Pancreas (tissue), 10 donors: Measurements from ENCODE around the gene EIF4E1B. TPM values are rescaled to one million over a fixed set of nuclear protein-coding genes. Genes with fewer than 3 reads are reported as not detected.

ENCODE experiments used
- ATAC-seq, 4 donors: fragments of 200-7000 bp; cut with Tn5 transposase; one replicate each; pipeline versions ENCODE4 v1.8.0 to v1.9.1; 2020; ENCODE audit warnings: mild to moderate bottlenecking in 4 of 4, moderate library complexity in 4 of 4
- DNase-seq, 6 donors: peaks; one replicate each; pipeline ENCODE4 v3.0.0-alpha.2; 2020
- FAIRE-seq: peaks from 2 replicates; lab custom pipeline; 2012; peaks lifted over from hg19 to GRCh38; lab: Jason Lieb, UNC
- H3K27ac ChIP-seq, 4 donors: fragments of 200-600 bp; sonication (generic); 1 replicate in 3 of 4; 2 replicates in 1 of 4; pipeline versions ENCODE4 v1.5.0 to v1.8.0; 2020
- H3K27me3 ChIP-seq, 4 donors: fragments of 200-600 bp; one replicate each; pipeline ENCODE4 v1.8.0; 2021
- H3K36me3 ChIP-seq, 3 donors: fragments of 200-600 bp; sonication (generic) in 1 of 3; one replicate each; pipeline versions ENCODE4 v1.5.0 to v1.8.0; 2020 to 2021
- H3K4me1 ChIP-seq, 3 donors: fragments of 200-600 bp; one replicate each; pipeline ENCODE4 v1.8.0; 2021
- H3K4me3 ChIP-seq, 4 donors: fragments of 200-600 bp; sonication (generic) in 2 of 4; one replicate each; pipeline versions ENCODE4 v1.5.0 to v1.8.0; 2020 to 2021
- H3K9me3 ChIP-seq, 4 donors: fragments of 200-600 bp; one replicate each; pipeline ENCODE4 v1.8.0; 2021
- CTCF ChIP-seq, 4 donors: fragments of 200-600 bp; sonication (generic) in 3 of 4; IDR thresholded peaks; one replicate each; pipeline versions ENCODE4 v1.5.0 to v1.8.0; 2021; ENCODE audit warnings: antibody characterized with exemption in 4 of 4
- WGBS, 2 donors: extraction: QIAGEN DNeasy Blood & Tissue Kit; methylation state at CpG; one replicate each; pipeline ENCODE4 v1.1.7; 2013; 5-methylcytosine and 5-hydroxymethylcytosine counted together
- intact Hi-C, 3 donors: fragments of 100-400 bp; cut with DNase I; formaldehyde crosslinking; loops; one replicate each; pipeline versions ENCODE4 v1.11.1 to v1.14.2; 2022
- polyA plus RNA-seq, 2 donors: library from polyadenylated mRNA; stranded (reverse); fragments of 200-250 nt; gene quantifications; one replicate each; pipeline ENCODE4 v1.2.3, GENCODE V29; 2013
- total RNA-seq, 6 donors: library from RNA; stranded (reverse); fragmentation: NEBNext Ultra II Directional in 4 of 6; extraction: Animal tissue kit (Norgen Biotek cat#: 25700) in 4 of 6; gene quantifications; one replicate each; pipeline versions ENCODE4 v1.2.1 to v1.2.4, GENCODE V29; 2021 to 2023
- donor health status: healthy with polysubstance abuse.
- donor health status: DM: no; HTN: no; CAD: no; lungs with moderate emphysema.
- donor health status: DM: no; HTN: no; CAD: no.
- donor health status: control.
- donor health status: control.
- donor health status: Bipolar disorder and iron deficiency.
- donor health status: DM: yes; HTN: yes; CAD: no.
- donor health status: DM: no; HTN: no; CAD: no.
- donor health status: DM: no; HTN: no; CAD: no.
- donor health status: DM: yes; HTN: yes; CAD: no.

Gene EIF4E1B
- total and polyA plus RNA-seq, 8 donors: 0.04 to 1.5 (median 0.30) TPM; not detected in 5

DNA sequence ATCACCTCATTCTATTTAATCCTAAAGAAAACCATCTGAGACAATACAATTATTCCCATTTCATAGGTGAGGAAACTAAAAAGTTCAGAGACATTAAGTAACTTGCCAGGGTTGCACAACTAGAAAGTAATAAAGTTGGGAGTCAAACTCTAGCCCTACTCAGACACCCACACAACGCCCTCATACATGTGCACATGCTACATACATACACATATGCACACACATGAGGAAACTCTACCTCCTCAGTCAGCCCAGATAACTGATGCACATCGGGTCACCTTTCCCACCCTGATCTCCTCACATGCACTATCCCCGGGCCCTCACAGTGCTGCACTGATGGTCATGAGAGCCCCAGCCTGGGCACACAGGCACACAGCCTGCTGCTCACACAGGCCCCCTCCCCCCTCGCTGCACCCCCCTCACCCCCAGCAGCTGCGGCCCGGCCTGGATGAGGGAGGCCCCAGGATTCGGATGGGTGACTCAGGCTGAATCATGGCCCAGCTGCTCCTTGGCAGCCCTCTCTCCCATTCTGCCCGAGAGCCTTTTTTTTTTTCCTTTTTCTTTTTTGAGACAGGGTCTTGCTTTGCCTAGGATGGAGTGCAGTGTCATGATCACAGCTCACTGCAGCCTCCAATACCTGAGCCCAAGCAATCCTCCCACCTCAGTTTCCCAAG is 15.5 kb upstream of the EIF4E1B start:
- Histone ChIP-seq H3K9me3 (no peaks in the 10 kb centered on the region), H3K4me1 (peaks cover 0 to 5% (median 0%) of the 10 kb centered on the region in 3 donors), H3K27ac (no peak overlapping the region), H3K36me3 (no peaks in the 10 kb centered on the region), H3K27me3 (peaks cover 0 to 12% (median 2%) of the 10 kb centered on the region in 4 donors), H3K4me3 (no peak overlapping the region)
- intact Hi-C loops: no loop called here
- TF ChIP-seq CTCF (IDR thresholded peaks at IDR 0.05): no peak
- FAIRE-seq (no peak), DNase-seq (no peak), ATAC-seq (no peak)
- WGBS, 2 donors: 47 to 58% methylated on average over 7 to 8 of the region's 8 CpGs

GRCh38 chr5:176616511-176616910 is 14.0 kb upstream of the EIF4E1B start:
- 43 to 59% methylated on average over 7 of the region's 7 CpGs for WGBS, 2 donors
- Histone ChIP-seq H3K27ac (no peak overlapping the region), H3K9me3 (no peaks in the 10 kb centered on the region), H3K27me3 (peaks cover 0 to 12% (median 3%) of the 10 kb centered on the region in 4 donors), H3K4me1 (peaks cover 0 to 5% (median 0%) of the 10 kb centered on the region in 3 donors), H3K4me3 (no peak overlapping the region), H3K36me3 (no peaks in the 10 kb centered on the region)
- intact Hi-C loops: no loop called here
- FAIRE-seq (no peak), DNase-seq (no peak), ATAC-seq (no peak)
- no peak for TF ChIP-seq CTCF (IDR thresholded peaks at IDR 0.05)

DNA sequence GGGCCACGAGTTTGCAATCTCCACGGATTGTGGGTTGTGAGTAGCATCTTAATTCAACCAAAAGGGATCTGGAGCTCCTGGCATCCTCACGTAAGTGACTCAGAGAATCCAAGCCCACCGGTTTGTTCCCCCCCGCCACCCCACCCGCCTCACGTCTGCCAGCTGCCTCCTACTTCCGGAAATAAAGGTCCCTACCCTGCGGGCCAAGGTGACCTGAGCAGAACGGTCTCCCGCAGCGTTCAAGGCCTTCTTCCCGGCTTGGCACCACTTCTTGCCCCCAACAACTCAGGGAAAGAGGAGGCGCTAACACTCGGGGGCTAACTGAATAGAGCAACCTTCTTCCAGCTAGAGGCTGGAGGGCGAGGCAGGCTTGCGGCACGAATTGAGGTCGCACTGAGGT is 11.7 kb upstream of the EIF4E1B start:
- no peak overlapping the region for H3K4me3 ChIP-seq
- intact Hi-C loops: no loop called here
- DNase-seq: no peak

DNA sequence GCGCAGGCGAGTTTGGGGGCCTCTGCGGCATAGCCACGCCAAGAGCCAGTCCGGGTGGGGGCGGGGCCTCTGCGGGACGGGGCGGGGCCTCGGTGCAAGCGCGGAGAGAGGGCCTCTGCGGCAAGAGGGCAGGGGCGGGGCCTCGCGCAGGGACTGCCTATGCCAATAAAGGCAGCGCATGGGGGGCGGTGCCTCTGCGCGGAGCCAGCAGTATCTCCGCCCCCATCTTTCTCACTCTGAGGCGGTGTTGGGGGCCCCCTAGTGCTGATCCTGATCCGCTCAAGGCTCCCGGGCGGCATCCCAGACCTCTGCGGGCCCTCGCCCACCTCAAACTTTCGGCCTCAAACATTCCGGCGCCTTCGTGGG is 11.3 kb upstream of the EIF4E1B start:
- H3K4me3 ChIP-seq: no peak overlapping the region

More for the DNA sequence above, 11.7 kb upstream of the EIF4E1B start:
- Histone ChIP-seq H3K27ac (no peak overlapping the region), H3K27me3 (peaks cover 0 to 12% (median 3%) of the 10 kb centered on the region in 4 donors), H3K9me3 (no peaks in the 10 kb centered on the region), H3K4me1 (peaks cover 0 to 5% (median 0%) of the 10 kb centered on the region in 3 donors), H3K36me3 (no peaks in the 10 kb centered on the region)
- WGBS, 2 donors: 32% methylated on average over 19 of the region's 19 CpGs
- FAIRE-seq (no peak), ATAC-seq (no peak)
- no peak for TF ChIP-seq CTCF (IDR thresholded peaks at IDR 0.05)

More for the DNA sequence above, 11.3 kb upstream of the EIF4E1B start:
- peak in 5 of 6 donors; percentile 25 to 69 (median 52) for DNase-seq
- Histone ChIP-seq H3K36me3 (no peaks in the 10 kb centered on the region), H3K27me3 (peaks cover 0 to 12% (median 3%) of the 10 kb centered on the region in 4 donors), H3K9me3 (no peaks in the 10 kb centered on the region), H3K27ac (no peak overlapping the region), H3K4me1 (peaks cover 0 to 5% (median 0%) of the 10 kb centered on the region in 3 donors)
- no peak for FAIRE-seq
- peak in 3 of 4 donors; percentile 75 to 91 (median 80) for ATAC-seq
- 5% methylated on average over 25 to 31 of the region's 31 CpGs for WGBS, 2 donors
- no peak for TF ChIP-seq CTCF (IDR thresholded peaks at IDR 0.05)
- intact Hi-C loops: no loop called here
